Stimulated activated effector memory CD8-positive, alpha-beta T cell treated with anti-CD3 and anti-CD28 coated beads, Interleukin-12 subunit alpha, Interleukin-12 subunit beta, amount 100 ng/mL, for 72 hours (primary cell): ENCODE results near the gene CACNA2D4.

ENCODE experiments used
- ATAC-seq: fragments of 150-1000 bp; cut with Tn5 transposase; 2 replicates; pipeline ENCODE4 v1.10.0; 2021
- DNase-seq, 2 donors: peaks; one replicate each; pipeline ENCODE4 v3.0.0; 2021 to 2022; ENCODE audit warnings: low spot score in 2 of 2
- H3K27ac Mint-ChIP-seq: one replicate; pipeline ENCODE4 v1.8.0; 2022; ENCODE audit warnings: mild to moderate bottlenecking, mixed read lengths
- H3K36me3 Mint-ChIP-seq: one replicate; pipeline ENCODE4 v1.8.0; 2022; ENCODE audit warnings: mild to moderate bottlenecking, mixed read lengths
- H3K4me1 Mint-ChIP-seq: one replicate; pipeline ENCODE4 v1.8.0; 2022; ENCODE audit warnings: mixed read lengths
- H3K4me3 Mint-ChIP-seq: one replicate; pipeline ENCODE4 v1.8.0; 2022; ENCODE audit warnings: mild to moderate bottlenecking, mixed read lengths
- H3K9me3 Mint-ChIP-seq: one replicate; pipeline ENCODE4 v1.8.0; 2022; ENCODE audit warnings: mixed read lengths

The CACNA2D4 gene

DNA sequence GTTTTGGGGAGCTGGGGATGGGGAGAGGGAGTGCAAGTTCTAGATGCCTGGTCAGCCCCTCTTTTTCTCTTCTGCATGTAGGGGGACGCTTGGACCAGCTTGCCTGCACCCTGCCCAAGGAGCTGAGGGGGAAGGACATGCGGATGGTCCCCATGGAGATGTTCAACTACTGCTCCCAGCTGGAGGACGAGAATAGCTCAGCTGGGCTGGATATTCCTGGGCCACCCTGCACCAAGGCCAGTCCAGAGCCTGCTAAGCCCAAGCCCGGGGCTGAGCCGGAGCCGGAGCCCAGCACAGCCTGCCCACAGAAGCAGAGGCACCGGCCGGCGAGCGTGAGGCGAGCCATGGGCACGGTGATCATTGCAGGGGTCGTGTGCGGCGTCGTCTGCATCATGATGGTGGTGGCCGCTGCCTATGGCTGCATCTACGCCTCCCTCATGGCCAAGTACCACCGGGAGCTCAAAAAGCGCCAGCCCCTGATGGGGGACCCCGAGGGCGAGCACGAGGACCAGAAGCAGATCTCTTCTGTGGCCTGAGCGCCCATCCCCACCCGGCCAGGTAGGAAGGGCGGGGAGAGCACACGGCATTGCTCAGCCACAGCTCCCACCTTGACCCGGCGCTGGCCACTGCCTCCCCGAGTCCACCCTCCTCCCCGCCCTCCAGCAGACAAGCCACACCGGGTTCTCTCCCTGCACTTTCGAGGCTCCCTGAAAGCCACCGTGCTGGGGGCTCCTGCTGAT lies 84.1 kb downstream of the CACNA2D4 start:
- Mint-ChIP-seq H3K4me3 (no peak overlapping the region), H3K36me3 (no peaks in the 10 kb centered on the region), H3K9me3 (no peaks in the 10 kb centered on the region), H3K27ac (no peak overlapping the region), H3K4me1 (no peaks in the 10 kb centered on the region)
- ATAC-seq (no peak), DNase-seq (no peak)

- no peak overlapping the region for H3K27ac Mint-ChIP-seq
- no peaks in the 10 kb centered on the region for H3K9me3 Mint-ChIP-seq
- ATAC-seq, result no peak
- DNase-seq, result no peak
- no peaks in the 10 kb centered on the region for H3K36me3 Mint-ChIP-seq
- no peaks in the 10 kb centered on the region for H3K4me1 Mint-ChIP-seq
- H3K4me3 Mint-ChIP-seq, result no peak overlapping the region
These were observed 84.8 kb downstream of the CACNA2D4 start for GRCh38 chr12:1833596-1834028.

- Mint-ChIP-seq H3K4me1 (no peaks in the 10 kb centered on the region), H3K4me3 (no peak overlapping the region), H3K27ac (no peak overlapping the region), H3K9me3 (no peaks in the 10 kb centered on the region), H3K36me3 (no peaks in the 10 kb centered on the region)
- no peak for DNase-seq
- no peak for ATAC-seq
These were observed 85.5 kb downstream of the CACNA2D4 start for GRCh38 chr12:1832801-1833595.

- no peak overlapping the region for H3K27ac Mint-ChIP-seq
- H3K4me3 Mint-ChIP-seq, result no peak overlapping the region
- ATAC-seq (no peak), DNase-seq (no peak)
- no peaks in the 10 kb centered on the region for H3K9me3 Mint-ChIP-seq
- H3K4me1 Mint-ChIP-seq, result no peaks in the 10 kb centered on the region
- H3K36me3 Mint-ChIP-seq, result no peaks in the 10 kb centered on the region
These were observed 87.2 kb downstream of the CACNA2D4 start for GRCh38 chr12:1830981-1831963.

DNA sequence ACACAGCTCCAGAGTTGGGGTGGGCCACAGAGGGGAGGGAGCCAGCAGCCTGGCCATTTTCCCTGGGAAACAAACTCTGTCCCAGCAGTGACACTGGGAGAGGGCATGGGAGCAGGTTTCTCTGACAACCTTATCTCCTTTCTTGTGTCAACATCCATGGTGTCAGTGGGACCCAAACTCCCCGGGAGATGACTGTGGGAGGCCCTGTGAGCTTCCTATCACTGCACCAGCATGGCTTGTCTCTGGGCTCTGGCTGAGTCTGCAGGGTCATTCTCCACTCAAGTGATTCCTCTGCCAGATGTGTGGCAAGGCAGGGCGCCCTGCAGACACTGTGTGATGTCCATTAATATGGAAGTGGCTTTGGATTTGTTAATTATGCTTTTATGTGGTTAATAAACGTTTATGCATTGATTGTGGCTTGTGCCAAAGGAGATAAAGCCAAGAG lies 88.0 kb downstream of the CACNA2D4 start:
- Mint-ChIP-seq H3K4me1 (no peaks in the 10 kb centered on the region), H3K27ac (no peak overlapping the region), H3K4me3 (no peak overlapping the region), H3K9me3 (no peaks in the 10 kb centered on the region), H3K36me3 (no peaks in the 10 kb centered on the region)
- ATAC-seq (no peak), DNase-seq (no peak)

DNA sequence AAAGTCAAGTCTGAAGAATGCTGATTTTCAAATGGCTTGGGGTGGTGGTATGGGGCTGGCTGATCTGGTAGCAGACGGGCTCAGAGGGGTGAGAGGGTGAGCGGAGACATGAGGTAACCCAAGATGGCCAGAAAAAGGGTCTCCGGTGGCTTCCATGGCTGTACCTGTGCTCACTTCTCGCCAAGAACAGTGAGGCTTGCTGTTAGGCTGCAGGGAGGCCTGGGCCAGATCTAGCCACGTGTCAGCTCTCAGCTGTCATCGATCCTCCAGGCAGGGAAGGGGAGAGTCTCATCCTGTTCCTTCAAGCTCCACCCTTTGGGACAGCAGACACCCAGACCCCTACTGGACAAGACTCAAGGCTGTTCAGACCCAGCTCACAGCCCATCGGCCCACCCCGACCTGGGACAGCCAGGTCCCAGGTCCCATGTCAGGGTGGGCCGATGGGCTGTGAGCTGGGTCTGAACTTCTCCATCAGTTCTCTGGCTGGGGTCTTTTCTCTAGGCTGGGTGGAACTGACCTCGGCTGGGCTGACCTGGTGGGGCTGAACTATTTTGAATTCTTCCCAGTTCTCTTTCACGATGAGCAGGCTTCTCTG lies 89.0 kb downstream of the CACNA2D4 start:
- no peaks in the 10 kb centered on the region for H3K4me1 Mint-ChIP-seq
- H3K27ac Mint-ChIP-seq, result no peak overlapping the region
- no peak for ATAC-seq
- H3K36me3 Mint-ChIP-seq, result no peaks in the 10 kb centered on the region
- no peaks in the 10 kb centered on the region for H3K9me3 Mint-ChIP-seq
- no peak overlapping the region for H3K4me3 Mint-ChIP-seq
- DNase-seq, result no peak

DNA sequence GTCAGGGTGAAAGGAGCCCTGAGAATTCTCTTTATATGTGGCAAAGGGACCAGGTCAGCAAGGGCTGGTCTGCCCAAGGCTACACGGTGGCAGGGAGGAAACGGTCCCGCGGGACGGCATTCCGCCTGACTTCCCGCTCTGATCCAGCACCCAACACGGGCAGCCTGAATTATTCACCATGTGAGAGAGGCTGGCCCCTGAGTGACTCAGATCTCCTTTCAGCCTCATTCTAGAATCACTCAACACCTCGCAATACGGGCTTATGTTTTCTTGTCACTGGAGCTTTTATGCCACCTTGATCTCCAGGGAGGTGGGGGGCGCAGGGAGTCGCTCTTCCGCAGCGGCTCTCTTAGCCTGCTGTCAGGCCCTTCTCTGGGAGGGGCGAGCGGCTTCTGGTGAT lies 89.6 kb downstream of the CACNA2D4 start:
- Mint-ChIP-seq H3K9me3 (no peaks in the 10 kb centered on the region), H3K36me3 (no peaks in the 10 kb centered on the region), H3K27ac (no peak overlapping the region), H3K4me1 (no peaks in the 10 kb centered on the region), H3K4me3 (no peak overlapping the region)
- DNase-seq (no peak), ATAC-seq (no peak)

GRCh38 chr12:1827826-1828805 lies 90.3 kb downstream of the CACNA2D4 start:
- no peaks in the 10 kb centered on the region for H3K9me3 Mint-ChIP-seq
- ATAC-seq (no peak), DNase-seq (no peak)
- H3K27ac Mint-ChIP-seq, result no peak overlapping the region
- no peaks in the 10 kb centered on the region for H3K36me3 Mint-ChIP-seq
- no peak overlapping the region for H3K4me3 Mint-ChIP-seq
- H3K4me1 Mint-ChIP-seq, result no peaks in the 10 kb centered on the region

- no peak for DNase-seq
- Mint-ChIP-seq H3K36me3 (no peaks in the 10 kb centered on the region), H3K4me1 (no peaks in the 10 kb centered on the region), H3K4me3 (no peak overlapping the region), H3K9me3 (no peaks in the 10 kb centered on the region), H3K27ac (no peak overlapping the region)
- ATAC-seq, result no peak
These were observed 91.4 kb downstream of the CACNA2D4 start for GRCh38 chr12:1826867-1827705.

GRCh38 chr12:1826401-1826800 lies 92.1 kb downstream of the CACNA2D4 start:
- no peaks in the 10 kb centered on the region for H3K4me1 Mint-ChIP-seq
- ATAC-seq (no peak), DNase-seq (no peak)
- no peaks in the 10 kb centered on the region for H3K9me3 Mint-ChIP-seq
- H3K36me3 Mint-ChIP-seq, result no peaks in the 10 kb centered on the region
- no peak overlapping the region for H3K4me3 Mint-ChIP-seq
- no peak overlapping the region for H3K27ac Mint-ChIP-seq

DNA sequence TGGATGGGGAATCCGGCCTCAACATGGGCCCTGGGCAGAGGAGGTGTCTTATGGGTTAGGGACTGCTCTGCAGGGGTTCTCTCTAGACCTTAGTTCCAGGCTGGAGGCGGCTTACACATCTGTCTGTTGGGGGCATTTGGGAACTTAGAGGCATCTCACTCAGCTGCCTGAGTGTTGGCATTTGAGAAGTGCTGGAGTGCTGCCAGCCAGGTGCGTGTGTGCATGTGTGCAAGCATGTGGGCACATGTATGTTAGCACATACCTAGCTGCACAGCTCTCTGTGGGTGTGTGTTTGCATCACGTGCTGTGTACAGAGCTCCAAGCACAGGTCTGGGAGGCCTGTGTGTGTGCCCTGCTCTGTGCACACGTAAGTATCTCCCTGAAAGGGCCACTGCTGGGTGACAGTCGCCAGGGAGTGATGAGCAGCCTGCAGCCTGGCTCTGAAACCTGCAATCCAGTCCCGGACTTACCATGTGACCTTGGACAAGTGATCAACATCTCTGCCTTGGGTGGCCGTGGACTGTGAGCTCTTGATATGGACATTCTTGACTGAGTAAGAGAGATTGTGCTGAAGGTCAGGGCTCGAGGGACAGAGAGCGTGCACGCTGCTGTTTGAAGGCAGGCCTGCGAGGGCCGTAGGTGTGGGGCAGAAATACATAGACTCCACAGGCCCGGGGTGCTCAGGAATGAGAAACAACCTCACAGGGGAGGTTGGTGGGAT lies 92.9 kb downstream of the CACNA2D4 start:
- H3K36me3 Mint-ChIP-seq, result no peaks in the 10 kb centered on the region
- peaks cover 7% of the 10 kb centered on the region for H3K4me1 Mint-ChIP-seq
- DNase-seq (no peak), ATAC-seq (no peak)
- no peak overlapping the region for H3K4me3 Mint-ChIP-seq
- no peaks in the 10 kb centered on the region for H3K9me3 Mint-ChIP-seq
- H3K27ac Mint-ChIP-seq, result no peak overlapping the region

- ATAC-seq (no peak), DNase-seq (no peak)
- H3K4me3 Mint-ChIP-seq, result no peak overlapping the region
- H3K27ac Mint-ChIP-seq, result no peak overlapping the region
- no peaks in the 10 kb centered on the region for H3K9me3 Mint-ChIP-seq
- H3K4me1 Mint-ChIP-seq, result peaks cover 24% of the 10 kb centered on the region
- H3K36me3 Mint-ChIP-seq, result no peaks in the 10 kb centered on the region
These were observed 95.2 kb downstream of the CACNA2D4 start for GRCh38 chr12:1823237-1823636.

DNA sequence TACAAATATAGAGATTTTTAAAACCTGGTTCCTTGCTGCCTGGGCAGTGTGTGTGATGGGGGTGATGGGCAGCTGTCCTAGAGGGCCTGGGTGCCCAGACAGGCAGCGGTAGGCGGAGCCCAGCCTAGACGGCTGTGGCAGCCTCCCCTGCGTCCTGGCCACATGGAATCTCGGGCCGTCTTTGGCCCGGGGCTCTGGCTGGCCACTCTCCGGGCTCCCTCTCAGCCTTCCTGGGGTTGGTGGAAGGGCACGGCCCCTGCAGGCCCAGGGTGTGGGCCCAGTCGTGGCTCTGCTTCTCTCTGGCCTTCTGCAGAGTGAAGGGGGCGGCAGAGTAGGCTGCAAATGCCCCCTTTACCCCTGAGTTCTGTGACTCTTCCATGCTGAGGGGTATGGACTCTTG lies 95.8 kb downstream of the CACNA2D4 start:
- Mint-ChIP-seq H3K9me3 (no peaks in the 10 kb centered on the region), H3K4me1 (peaks cover 24% of the 10 kb centered on the region), H3K4me3 (no peak overlapping the region), H3K36me3 (no peaks in the 10 kb centered on the region), H3K27ac (no peak overlapping the region)
- DNase-seq (no peak), ATAC-seq (no peak)
